ENCODE data around the gene XPO4.

Gene XPO4

DNA sequence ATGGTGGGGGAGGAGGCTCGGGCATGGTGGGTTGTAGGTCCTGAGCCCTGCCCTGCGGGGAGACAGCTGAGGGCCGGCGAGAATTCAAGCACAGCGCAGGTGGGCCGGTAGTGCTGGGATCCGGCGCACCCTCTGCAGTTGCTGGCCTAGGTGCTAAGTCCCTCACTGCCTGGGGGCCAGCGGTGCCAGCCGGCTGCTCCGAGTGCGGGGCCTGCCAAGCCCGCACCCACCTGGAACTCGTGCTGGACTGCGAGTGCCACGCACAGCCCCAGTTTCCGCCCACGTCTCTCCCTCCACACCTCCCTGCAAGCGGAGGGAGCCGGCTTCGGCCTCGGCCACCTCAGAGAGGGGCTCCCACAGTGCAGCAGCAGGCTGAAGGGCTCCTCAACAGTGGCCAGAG lies 162.5 kb downstream of the XPO4 start:
- no peak overlapping the region for H3K4me3 ChIP-seq (replicated peaks; ENCODE audit: low read depth, low read length)
- DNase-seq (ENCODE audit: extremely low read depth, insufficient read length): no peak
- H3K27me3 ChIP-seq (replicated peaks; ENCODE audit: control insufficient read depth, insufficient read depth, low read length): no peaks in the 10 kb centered on the region
- no peaks in the 10 kb centered on the region for H3K36me3 ChIP-seq (ENCODE audit: control insufficient read depth, insufficient read depth, low read length)
- no peak for TF ChIP-seq CTCF (IDR thresholded peaks at IDR 0.05; ENCODE audit: insufficient read depth, low read length, poor library complexity, severe bottlenecking)

DNA sequence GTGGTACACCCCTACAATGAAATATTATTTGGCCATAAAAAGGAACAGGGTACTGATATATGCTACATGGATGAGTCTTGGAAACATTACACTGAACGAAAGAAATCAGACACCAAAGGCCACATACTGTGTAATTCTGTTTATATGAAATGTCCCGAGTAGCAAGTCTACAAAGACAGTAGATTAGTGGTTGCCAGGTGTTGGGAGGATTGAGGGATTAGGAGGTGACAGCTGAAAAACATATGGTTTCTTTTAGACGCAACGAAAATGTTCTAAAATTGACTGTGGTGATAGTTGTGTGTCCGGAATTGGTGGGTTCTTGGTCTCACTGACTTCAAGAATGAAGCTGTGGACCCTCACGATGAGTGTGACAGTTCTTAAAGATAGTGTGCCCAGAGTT lies 163.9 kb downstream of the XPO4 start:
- Histone ChIP-seq H3K36me3 (ENCODE audit: control insufficient read depth, insufficient read depth, low read length) (no peaks in the 10 kb centered on the region), H3K27me3 (replicated peaks; ENCODE audit: control insufficient read depth, insufficient read depth, low read length) (no peaks in the 10 kb centered on the region), H3K4me3 (replicated peaks; ENCODE audit: low read depth, low read length) (no peak overlapping the region)
- no peak for TF ChIP-seq CTCF (IDR thresholded peaks at IDR 0.05; ENCODE audit: insufficient read depth, low read length, poor library complexity, severe bottlenecking)
- no peak for DNase-seq (ENCODE audit: extremely low read depth, insufficient read length)

DNA sequence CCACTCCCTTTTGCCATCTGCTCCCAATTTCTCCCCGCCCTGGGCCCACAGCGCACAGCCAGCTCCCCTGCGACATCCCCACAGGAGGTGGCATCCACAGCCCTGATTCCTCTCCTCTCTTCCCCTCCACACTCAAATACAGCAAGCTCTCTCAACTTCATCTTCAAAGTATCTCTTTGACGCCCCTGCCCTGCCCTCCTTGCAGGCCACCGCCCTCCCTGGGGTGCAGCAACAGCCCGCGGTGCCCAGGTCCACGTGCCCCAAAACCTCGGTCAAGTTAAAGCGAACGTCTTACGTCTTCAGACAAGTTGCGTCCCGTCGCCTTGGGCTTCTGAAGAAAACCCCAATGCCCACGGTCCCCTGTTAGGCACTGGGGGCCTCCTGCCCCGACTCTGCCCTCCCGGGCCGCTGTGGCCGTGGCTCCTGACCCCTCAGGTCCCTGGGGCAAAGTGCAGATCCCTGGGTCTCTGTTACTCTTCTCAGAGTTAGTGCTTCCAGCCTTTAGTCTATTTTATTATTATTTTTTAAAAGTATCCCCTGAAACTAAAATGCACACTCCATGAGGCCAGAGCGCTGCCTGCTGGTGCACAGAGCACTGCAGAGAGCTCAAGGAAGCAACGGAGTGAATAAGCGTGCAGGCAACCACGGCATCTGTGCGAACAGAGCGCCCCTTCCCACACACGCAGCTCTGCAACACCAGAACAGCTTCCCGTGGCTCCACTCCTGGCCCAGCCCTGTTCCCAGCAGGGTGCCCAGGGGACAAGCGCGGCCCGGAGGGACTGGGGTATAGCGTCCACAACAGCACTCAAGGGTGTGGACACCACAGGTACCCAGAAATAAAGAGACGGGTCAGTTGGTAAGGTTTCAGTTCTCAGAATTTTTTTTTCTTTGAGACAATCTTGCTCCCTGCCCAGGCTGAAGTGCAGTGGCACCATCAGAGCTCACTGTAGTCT lies 172.6 kb downstream of the XPO4 start:
- no peaks in the 10 kb centered on the region for H3K27me3 ChIP-seq (replicated peaks; ENCODE audit: control insufficient read depth, insufficient read depth, low read length)
- DNase-seq (ENCODE audit: extremely low read depth, insufficient read length): no peak
- no peaks in the 10 kb centered on the region for H3K36me3 ChIP-seq (ENCODE audit: control insufficient read depth, insufficient read depth, low read length)
- H3K4me3 ChIP-seq (replicated peaks; ENCODE audit: low read depth, low read length): no peak overlapping the region
- no peak for TF ChIP-seq CTCF (IDR thresholded peaks at IDR 0.05; ENCODE audit: insufficient read depth, low read length, poor library complexity, severe bottlenecking)

- DNase-seq (ENCODE audit: extremely low read depth, insufficient read length): no peak
- no peak overlapping the region for H3K4me3 ChIP-seq (replicated peaks; ENCODE audit: low read depth, low read length)
- H3K27me3 ChIP-seq (replicated peaks; ENCODE audit: control insufficient read depth, insufficient read depth, low read length): no peaks in the 10 kb centered on the region
- no peak for TF ChIP-seq CTCF (IDR thresholded peaks at IDR 0.05; ENCODE audit: insufficient read depth, low read length, poor library complexity, severe bottlenecking)
- H3K36me3 ChIP-seq (ENCODE audit: control insufficient read depth, insufficient read depth, low read length): no peaks in the 10 kb centered on the region
Observed at GRCh38 chr13:20728579-20729311, 173.8 kb downstream of the XPO4 start.

GRCh38 chr13:20727856-20728255 lies 174.7 kb downstream of the XPO4 start:
- no peak for TF ChIP-seq CTCF (IDR thresholded peaks at IDR 0.05; ENCODE audit: insufficient read depth, low read length, poor library complexity, severe bottlenecking)
- no peak for DNase-seq (ENCODE audit: extremely low read depth, insufficient read length)
- Histone ChIP-seq H3K36me3 (ENCODE audit: control insufficient read depth, insufficient read depth, low read length) (no peaks in the 10 kb centered on the region), H3K4me3 (replicated peaks; ENCODE audit: low read depth, low read length) (no peak overlapping the region), H3K27me3 (replicated peaks; ENCODE audit: control insufficient read depth, insufficient read depth, low read length) (no peaks in the 10 kb centered on the region)
